Bronchial epithelial cell (primary cell): Measurements from ENCODE around the gene MAN2B1. TPM values are rescaled to one million over a fixed set of nuclear protein-coding genes. Genes with fewer than 3 reads are reported as not detected.

Experiments
- DNase-seq: peaks from one replicate; pipeline ENCODE4 v3.0.0-alpha.2; 2010; ENCODE audit warnings: low read depth
- FAIRE-seq: peaks from 2 replicates; lab custom pipeline; 2011; peaks lifted over from hg19 to GRCh38; lab: Jason Lieb, UNC
- H3K27me3 ChIP-seq: 2 replicates; pipeline ENCODE4 v1.5.1; 2011; ENCODE audit warnings: low read length; ENCODE audit not compliant: control insufficient read depth, insufficient read depth
- H3K36me3 ChIP-seq: 2 replicates; pipeline ENCODE4 v1.5.1; 2011; ENCODE audit warnings: low read length; ENCODE audit not compliant: control insufficient read depth, insufficient read depth
- H3K4me3 ChIP-seq: 2 replicates; pipeline ENCODE4 v1.5.1; 2011; ENCODE audit warnings: mild to moderate bottlenecking, low read depth, low read length, control low read depth
- total RNA-seq: library from RNA; depleted of rRNA; stranded (reverse); fragments of >200 nt; gene quantifications from 2 replicates; pipeline ENCODE4 v1.2.1, GENCODE V29; 2014
- TF ChIP-seq, protein P1 (sequence below): IDR thresholded peaks from 2 replicates; pipeline ENCODE4 v1.5.1; 2011; ENCODE audit warnings: mild to moderate bottlenecking, moderate library complexity, low read length, control low read depth, inconsistent platforms; ENCODE audit not compliant: insufficient read depth, severe bottlenecking

The MAN2B1 gene
- total RNA-seq, 1 donor from 2014 or later: 32.1 TPM

DNA sequence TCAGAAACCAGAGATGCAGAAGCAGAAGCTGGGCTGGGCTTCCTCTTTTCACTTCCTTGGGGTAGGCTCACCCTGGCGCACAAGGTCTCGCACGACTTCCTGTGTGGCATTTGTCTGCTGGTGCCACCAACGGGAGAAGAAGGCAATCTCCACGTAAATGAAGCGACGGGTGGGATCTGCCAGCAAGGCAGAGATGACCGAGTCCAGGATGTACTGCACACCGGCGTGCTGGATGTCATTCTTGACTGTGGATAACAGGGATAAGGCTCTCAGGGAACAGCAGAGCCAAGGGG lies 1.3 kb downstream of the MAN2B1 start:
- peaks cover 14% of the 10 kb centered on the region for H3K36me3 ChIP-seq
- TF ChIP-seq, protein P1, sequence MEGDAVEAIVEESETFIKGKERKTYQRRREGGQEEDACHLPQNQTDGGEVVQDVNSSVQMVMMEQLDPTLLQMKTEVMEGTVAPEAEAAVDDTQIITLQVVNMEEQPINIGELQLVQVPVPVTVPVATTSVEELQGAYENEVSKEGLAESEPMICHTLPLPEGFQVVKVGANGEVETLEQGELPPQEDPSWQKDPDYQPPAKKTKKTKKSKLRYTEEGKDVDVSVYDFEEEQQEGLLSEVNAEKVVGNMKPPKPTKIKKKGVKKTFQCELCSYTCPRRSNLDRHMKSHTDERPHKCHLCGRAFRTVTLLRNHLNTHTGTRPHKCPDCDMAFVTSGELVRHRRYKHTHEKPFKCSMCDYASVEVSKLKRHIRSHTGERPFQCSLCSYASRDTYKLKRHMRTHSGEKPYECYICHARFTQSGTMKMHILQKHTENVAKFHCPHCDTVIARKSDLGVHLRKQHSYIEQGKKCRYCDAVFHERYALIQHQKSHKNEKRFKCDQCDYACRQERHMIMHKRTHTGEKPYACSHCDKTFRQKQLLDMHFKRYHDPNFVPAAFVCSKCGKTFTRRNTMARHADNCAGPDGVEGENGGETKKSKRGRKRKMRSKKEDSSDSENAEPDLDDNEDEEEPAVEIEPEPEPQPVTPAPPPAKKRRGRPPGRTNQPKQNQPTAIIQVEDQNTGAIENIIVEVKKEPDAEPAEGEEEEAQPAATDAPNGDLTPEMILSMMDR: no peak
- H3K4me3 ChIP-seq: no peak overlapping the region
- H3K27me3 ChIP-seq: no peaks in the 10 kb centered on the region
- DNase-seq (no peak), FAIRE-seq (no peak)

DNA sequence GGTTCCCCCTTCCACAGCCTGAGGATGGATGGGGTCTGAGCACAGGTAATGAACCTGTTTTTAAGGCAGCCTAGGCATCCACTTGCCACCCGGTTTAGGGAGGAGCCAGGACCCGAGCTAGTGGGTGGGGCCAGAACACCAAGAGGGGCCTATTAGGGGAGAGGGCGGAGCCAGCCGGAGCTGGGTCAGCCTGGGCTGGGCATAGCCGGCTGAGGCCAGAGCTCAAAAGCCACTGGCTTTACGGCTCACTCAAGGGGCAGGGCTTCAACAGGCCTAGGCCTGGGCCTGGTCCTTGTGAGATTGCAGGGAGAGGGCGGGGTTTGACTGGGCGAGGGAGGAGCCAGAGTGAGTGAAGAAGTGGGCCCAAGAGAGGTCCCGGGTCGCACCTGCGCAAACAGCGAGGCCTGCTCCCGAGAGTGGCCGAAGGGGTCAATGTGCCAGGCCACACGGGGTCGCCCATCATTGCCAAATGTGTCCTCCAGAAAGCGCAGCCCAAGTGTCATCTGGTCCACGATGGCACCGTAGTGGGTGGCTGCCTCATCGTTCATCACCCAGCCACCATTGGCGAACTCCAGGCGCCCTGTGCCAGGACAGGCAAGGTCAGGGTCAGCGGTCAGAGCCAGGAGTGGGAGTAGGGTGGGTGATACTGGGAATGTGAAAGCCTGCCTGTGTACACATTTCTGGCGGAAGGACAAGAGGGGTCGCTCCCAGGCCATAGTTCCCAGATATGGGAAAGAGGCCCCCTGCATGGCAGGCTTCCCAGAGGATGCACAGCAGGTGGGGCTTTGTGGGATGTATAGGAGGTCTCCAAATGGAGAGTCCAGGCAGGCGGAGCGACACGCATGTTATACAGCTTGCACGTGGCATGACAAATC lies 1.9 kb downstream of the MAN2B1 start:
- Histone ChIP-seq H3K4me3 (no peak overlapping the region), H3K36me3 (peaks cover 14% of the 10 kb centered on the region)
- TF ChIP-seq, protein P1: no peak

DNA sequence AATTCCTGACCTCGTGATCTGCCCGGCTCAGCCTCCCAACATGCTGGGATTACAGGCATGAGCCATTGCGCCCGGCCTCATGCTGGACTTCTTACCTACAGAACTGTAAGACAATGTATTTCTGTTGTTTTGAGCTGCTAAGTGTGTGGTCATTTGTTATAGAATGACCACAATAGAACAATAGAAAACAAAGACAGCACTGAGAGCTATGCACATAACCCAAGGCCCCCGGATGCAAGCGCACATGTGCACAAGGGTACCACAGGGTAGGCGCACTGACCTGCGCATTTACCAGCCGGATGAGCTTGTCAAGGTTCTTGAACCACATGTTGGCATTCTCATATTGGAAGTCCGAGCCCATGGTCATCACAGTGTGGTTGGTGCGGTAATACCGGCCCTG lies 5.6 kb downstream of the MAN2B1 start:
- no peak for FAIRE-seq
- Histone ChIP-seq H3K36me3 (peaks cover 16% of the 10 kb centered on the region), H3K4me3 (no peak overlapping the region), H3K27me3 (no peaks in the 10 kb centered on the region)
- no peak for DNase-seq
- TF ChIP-seq, protein P1: no peak

More for the DNA sequence above, 1.9 kb downstream of the MAN2B1 start:
- H3K27me3 ChIP-seq: no peaks in the 10 kb centered on the region
- FAIRE-seq: no peak
- DNase-seq: no peak

DNA sequence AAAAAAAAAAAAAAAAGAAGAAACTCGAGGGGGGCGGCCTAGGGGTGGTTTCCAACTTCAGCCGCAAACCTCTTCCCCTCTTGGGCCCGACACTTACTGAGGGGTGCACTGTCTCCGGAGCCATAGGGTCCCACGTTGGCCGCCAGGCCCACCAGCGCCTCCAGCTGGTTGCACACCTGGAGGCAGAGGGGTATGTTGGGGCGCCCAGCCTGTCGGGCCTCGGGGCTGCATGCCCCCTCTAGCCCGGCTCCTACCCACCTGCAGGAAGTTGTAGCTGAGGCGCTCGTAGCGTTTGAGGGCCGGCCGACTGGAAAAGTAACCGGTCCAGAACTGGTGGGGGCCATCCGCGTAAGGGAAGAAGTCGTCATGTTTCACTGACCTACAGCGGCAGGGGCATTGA lies 8.6 kb downstream of the MAN2B1 start:
- FAIRE-seq: no peak

DNA sequence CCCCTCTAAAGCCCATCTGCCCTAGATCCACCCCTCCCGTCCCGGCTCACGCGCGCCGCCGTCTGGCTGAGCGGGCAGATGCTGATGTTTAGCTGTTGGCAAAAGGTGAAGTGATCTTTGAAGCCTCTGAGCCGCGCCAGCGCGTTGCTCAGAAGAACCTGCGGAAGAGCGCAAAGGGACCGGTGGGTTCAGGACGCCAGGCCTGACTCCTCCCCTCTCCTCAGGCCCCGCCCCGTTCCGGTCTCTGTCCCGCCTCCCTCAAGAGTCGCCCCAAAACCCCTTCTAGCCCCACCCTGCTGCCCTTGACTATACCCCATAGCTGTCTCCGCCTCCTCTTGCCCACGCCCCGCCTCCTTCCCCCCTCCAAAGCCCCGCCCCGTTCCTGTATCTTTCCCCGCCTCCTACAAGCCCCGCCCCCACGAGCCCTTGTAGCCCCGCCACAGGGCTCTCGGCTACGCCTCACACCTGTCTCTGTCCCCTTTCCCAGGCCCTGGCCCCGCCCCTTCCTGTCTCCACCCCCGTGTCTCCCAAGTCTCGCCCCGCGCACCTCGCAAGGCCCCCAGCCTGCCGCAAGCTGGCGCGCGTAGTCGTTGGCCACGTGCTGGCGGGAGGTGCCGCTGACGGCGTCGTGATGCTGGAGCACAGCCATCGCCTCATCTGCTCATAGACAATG lies 9.5 kb downstream of the MAN2B1 start:
- H3K27me3 ChIP-seq: no peaks in the 10 kb centered on the region
- no peak for FAIRE-seq
- TF ChIP-seq, protein P1: no peak
- DNase-seq: no peak
- peaks cover 10% of the 10 kb centered on the region for H3K36me3 ChIP-seq
- no peak overlapping the region for H3K4me3 ChIP-seq

More for the DNA sequence above, 8.6 kb downstream of the MAN2B1 start:
- no peak overlapping the region for H3K4me3 ChIP-seq
- DNase-seq: no peak
- no peaks in the 10 kb centered on the region for H3K27me3 ChIP-seq
- TF ChIP-seq, protein P1: no peak
- peaks cover 10% of the 10 kb centered on the region for H3K36me3 ChIP-seq
